Measurements from ENCODE around the gene NDC80.
A peak's percentile ranks its signal among the peaks of the same experiment; 100 is the strongest.

The NDC80 gene

GRCh38 chr18:2559249-2559648, 12.1 kb upstream of the NDC80 start:
- peak in 1 of 5 experiments; percentile 16 for DNase-seq

DNA sequence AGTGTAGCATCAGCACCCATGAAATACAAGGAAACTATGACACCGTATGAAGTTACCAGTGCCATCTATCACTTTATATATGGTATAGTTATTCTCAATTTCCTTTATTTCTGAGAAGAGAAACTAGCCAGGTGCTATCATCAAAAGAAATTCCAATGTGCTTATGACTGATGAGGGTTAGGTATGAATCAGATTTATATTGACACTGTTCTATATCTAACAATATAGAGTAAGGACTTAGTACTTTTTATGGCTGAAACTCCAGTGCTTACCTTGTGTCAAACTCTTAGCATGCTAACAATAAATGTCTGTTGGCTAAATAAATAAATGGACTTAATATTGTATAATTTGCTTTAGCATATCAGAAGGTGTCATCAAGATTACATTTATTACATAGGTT, 7.0 kb upstream of the NDC80 start:
- DNase-seq: no peak

GRCh38 chr18:2568129-2568528, 3.2 kb upstream of the NDC80 start:
- no peak for DNase-seq

- DNase-seq: no peak
Measured at GRCh38 chr18:2568605-2569004, 2.8 kb upstream of the NDC80 start.

DNA sequence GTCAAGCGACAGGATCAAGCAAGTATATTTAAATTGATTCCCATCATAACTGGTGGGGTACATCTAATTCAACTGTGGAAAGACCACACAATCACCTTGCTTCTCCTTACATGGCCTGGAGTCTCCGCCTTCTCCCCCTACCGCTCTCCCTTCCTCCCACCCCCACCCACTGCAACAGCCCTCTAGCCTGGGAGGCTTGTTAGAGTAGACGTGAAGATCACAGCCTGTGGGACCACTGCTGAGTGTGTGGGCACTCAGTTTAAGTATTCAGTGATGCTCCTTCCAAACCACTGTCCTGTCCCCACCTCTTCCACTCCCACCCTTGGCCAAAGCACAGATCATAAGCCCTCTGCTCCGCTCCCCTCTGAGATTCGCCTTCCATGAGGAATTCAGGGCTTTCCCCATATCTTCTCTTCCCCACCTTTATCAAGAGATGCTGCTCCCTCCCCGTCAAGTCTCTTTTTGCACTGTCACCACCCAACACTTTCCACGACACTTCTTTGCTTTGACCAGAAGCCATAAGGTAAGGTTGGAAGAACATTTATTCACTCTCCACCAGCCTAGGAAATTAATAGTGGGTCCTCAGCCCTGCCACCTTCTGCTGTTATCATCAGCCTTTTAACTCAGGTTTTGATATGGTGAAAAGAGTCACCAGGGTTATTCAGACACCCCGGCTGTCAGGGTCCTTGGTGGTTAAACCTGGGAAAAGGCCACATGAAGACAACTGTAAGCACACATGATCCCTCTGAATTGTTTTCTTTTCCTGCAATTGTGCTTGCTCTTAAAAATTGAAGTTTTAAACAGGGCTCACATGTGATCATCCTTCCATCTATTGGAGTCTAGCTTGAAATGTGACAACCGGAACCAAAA, 1.8 kb upstream of the NDC80 start:
- DNase-seq: no peak

GRCh38 chr18:2570772-2571199, 571 bp upstream of the NDC80 start:
- DNase-seq: peak; percentile 28 to 66 (median 48)

DNA sequence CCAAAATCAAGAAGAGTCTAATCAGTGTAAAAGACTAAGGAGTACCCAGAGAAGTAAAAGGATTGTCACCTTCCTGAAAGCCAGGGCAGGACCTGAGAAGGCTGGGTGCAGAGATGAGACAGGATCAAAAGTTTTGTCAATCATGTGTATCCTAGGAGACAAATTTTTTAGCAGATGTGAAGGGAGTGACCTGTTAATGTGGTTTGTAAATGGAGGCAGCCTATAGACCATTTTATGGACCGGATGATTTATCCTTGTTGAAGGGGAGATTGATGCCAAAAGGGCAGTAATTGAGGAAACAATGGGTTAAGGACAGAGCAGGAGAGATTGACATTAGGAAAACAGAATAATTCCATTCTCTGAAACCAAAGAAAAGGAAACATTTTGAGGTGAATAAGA, 813 bp downstream of the NDC80 start:
- peak in 1 of 5 experiments; percentile 61 for DNase-seq

DNA sequence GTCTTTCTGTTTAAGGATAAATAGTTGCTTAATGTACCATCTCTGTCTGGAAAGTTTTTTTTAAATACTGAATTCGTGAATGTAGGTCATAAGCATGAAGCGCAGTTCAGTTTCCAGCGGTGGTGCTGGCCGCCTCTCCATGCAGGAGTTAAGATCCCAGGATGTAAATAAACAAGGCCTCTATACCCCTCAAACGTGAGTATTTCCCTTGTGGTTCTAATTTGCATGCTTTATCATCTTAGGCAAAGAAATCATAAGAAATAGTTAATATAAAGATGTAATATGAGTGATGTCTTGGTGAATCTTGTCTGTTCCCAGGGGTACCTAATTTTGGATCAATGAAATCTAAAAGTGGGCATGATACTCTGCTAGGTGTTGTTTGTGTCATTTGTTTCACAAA, 1.5 kb downstream of the NDC80 start:
- no peak for DNase-seq

DNA sequence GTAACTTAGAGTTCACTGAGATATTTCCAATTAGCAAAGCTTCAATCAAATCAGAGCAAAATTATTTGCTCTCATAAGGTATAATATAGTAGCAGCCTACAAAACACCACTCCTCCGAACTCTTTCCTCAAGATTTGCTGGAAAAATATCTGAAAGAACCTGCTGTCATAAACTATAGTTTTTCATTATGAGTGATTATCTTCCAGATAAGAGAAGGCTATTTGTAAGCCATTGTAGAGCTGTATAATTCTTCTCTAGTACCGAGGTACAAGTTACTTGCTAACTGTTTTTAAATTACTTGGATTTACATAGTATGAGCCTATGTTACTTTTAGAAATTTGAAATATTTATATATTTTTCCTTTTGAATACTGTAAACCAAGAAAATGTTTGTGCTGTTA, 2.1 kb downstream of the NDC80 start:
- DNase-seq: no peak

DNA sequence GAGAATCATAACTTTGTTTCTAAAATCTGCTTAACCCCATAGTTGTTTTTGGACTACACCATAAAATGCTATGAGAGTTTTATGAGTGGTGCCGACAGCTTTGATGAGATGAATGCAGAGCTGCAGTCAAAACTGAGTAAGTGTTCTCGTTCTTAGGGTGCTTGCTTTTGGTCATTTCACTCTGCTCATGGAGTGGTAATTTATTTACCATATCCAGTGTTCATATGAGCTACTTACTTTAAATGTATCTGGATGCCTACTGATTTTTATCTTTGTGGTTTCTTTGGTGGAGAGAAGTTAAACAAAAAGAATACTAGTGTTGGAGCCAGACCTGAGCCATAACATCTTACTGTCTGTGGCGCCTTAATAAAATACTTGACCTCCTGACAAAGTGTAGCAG, 16.4 kb downstream of the NDC80 start:
- DNase-seq: peak in 1 of 5 experiments; percentile 43

DNA sequence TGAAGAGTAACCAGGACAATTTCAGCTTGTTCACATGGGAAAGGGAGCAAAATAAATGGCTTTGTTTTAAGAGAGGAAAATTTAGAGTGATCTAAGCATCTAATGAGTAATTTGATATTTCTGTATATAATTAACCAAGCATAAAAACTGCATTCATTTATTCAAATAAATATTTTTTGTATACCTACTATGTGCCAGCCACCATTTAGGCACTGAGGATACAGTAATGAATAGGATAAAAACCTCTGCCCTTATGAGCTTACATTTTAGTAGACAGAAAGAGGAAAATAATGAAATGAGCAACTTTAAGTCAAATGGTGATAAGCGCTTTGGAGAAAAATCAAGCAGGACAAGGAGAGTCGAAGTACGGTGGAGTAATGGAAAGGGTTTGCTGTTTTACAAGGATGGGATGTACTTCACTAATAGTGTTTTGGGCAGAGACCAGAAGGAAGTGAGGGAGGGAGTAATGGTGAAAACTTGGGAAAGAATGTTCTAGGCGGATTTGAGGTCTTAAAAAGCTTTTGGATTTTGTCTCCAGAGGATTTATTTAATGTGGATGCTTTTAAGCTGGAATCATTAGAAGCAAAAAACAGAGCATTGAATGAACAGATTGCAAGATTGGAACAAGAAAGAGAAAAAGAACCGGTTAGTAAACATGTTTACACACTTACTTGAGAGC, 17.4 kb downstream of the NDC80 start:
- no peak for DNase-seq

DNA sequence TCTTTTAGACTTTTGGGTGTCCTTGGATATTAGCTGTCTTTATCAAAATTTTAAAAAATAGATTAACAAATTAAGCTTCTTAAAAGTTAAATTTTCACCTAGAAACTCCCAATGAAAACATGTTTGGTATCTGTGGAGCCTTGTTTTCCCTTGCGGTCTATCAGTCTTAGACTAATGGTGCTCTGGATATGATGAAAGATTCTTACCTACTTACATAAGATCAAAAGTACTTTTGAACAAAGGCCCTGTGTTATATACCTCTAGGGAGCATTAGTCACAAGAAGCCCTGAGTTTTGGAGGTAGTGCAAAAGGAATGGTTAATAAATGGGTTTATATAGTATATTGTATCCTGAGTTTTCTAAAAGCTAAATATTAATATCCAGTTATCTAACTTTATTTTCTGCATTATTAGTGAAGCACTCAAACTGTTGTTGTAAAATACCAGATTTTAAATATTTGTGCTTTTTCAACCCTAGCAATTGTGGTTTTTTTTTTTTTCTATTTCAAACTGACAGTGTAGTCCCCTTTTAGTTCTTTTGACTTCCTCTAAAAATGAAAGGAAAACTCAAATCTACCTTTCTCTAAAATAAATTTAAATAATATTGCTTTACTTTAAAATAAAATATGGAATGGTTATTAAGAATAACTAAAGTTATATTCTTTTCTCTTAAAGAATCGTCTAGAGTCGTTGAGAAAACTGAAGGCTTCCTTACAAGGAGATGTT, 18.1 kb downstream of the NDC80 start:
- no peak for DNase-seq

GRCh38 chr18:2590303-2590702, 18.9 kb downstream of the NDC80 start:
- no peak for DNase-seq

GRCh38 chr18:2597639-2598038, 26.3 kb downstream of the NDC80 start:
- peak in 2 of 5 experiments; percentile 8 to 38 for DNase-seq

GRCh38 chr18:2602844-2603243, 31.5 kb downstream of the NDC80 start:
- DNase-seq: no peak

- peak in 2 of 5 experiments; percentile 19 to 36 for DNase-seq
Measured at GRCh38 chr18:2606335-2606734, 35.0 kb downstream of the NDC80 start.

DNA sequence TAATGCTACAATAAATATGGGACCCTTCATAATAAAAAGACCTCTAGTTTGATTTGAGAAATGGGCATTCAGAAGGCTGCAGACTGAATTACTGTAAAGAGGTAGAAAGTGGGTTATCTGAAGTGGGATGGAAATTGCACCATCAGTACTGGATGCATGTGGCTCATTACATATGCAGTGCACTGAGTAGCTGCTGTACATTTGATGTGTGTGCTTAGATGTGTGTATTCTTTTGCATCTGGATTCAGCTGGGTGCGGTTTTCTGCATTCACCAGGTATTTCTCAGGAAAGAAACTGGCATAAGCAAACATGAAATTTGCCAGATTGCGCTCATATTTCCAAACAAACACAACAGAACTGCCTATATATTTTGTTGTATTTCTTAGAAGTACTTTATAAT, 38.2 kb downstream of the NDC80 start:
- DNase-seq: no peak

GRCh38 chr18:2610549-2610948, 39.2 kb downstream of the NDC80 start:
- no peak for DNase-seq

DNA sequence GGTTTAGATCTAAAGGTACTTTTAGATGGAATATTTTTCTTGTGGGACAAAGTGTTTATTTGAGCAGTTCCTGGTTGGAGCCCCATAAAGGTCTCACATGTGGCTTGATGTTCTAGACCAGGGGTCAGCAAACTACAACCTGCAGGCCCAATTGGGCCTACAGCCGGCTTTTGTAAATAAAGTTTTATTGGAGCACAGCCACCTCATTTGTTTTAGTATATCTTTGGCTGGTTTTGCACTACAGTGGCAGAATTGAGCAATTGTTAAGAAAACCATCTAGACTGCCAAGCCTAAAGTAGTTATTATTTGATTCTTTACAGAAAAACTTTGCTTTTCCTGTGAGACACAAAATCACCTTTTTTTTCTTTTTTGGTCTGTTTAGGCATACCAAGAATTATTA, 41.6 kb downstream of the NDC80 start:
- DNase-seq: no peak

GRCh38 chr18:2617401-2617998, 46.1 kb downstream of the NDC80 start:
- no peak for DNase-seq

- DNase-seq: no peak
Measured at GRCh38 chr18:2618009-2618408, 46.7 kb downstream of the NDC80 start.

DNA sequence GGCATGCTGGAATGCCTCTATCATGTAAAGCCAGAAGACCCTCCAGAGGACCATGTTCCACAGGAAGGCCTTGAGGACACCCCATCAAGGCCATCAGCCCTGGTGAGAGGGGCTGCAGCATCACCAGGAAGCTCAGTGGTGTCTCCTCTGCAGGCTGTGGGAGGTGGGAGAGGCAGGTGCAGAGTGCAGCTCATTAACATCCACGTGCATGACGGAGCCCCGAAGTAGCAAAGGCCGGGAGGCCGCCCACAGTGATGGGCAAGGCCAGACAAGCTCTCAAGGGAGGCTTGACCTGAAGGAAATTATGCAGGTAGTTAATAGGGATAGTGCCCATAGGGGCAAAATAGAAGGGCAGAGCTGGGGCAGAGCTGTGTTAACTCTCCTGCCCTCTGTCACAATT, 53.9 kb downstream of the NDC80 start:
- no peak for DNase-seq

DNA sequence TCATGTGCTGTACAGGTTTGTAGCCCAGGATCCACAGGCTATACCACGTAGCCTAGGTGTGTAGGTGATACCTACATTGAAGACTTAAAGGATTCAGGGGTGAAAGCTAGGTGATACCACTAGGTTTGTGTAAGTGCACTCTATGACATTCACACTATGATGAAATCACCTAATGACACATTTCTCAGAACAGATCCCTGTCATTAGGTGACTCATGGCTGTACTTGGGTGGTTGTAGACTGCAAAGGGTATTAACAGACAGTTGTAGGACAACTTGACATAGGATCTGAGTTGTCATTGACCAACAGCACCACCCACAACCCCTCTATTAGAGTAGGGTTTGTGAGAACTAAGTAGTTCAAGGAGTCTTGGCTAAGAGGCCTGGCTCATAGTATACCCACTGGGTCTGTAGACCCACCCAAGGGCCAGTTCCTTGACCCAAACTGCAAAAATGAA, 56.5 kb downstream of the NDC80 start:
- peak in 1 of 5 experiments; percentile 90 for DNase-seq

Measured in T-helper 2 cell (primary cell).